ENCODE results near the gene P3H2.

- no peak for TF ChIP-seq CTCF (IDR thresholded peaks at IDR 0.05)
- TF ChIP-seq POLR2AphosphoS5 (IDR thresholded peaks at IDR 0.05; ENCODE audit: low read depth, low read length), result no peak
- TF ChIP-seq REST (IDR thresholded peaks at IDR 0.05; ENCODE audit: insufficient read depth in 1 of 2, low read depth in 2 of 2, low read length in 1 of 2), result no peak
Measured at GRCh38 chr3:190118438-190118837, 2.3 kb downstream of the P3H2 start.

Measured in Panc1 (cell line).